ENCODE results near the gene BOD1L2. TPM values are rescaled to one million over a fixed set of nuclear protein-coding genes. Genes with fewer than 3 reads are reported as not detected.

Gene BOD1L2
- total and polyA plus RNA-seq, 2 of the 13 experiments (the other 11 are each of a cell fraction or from before 2014, with no cell fraction given), result not detected

DNA sequence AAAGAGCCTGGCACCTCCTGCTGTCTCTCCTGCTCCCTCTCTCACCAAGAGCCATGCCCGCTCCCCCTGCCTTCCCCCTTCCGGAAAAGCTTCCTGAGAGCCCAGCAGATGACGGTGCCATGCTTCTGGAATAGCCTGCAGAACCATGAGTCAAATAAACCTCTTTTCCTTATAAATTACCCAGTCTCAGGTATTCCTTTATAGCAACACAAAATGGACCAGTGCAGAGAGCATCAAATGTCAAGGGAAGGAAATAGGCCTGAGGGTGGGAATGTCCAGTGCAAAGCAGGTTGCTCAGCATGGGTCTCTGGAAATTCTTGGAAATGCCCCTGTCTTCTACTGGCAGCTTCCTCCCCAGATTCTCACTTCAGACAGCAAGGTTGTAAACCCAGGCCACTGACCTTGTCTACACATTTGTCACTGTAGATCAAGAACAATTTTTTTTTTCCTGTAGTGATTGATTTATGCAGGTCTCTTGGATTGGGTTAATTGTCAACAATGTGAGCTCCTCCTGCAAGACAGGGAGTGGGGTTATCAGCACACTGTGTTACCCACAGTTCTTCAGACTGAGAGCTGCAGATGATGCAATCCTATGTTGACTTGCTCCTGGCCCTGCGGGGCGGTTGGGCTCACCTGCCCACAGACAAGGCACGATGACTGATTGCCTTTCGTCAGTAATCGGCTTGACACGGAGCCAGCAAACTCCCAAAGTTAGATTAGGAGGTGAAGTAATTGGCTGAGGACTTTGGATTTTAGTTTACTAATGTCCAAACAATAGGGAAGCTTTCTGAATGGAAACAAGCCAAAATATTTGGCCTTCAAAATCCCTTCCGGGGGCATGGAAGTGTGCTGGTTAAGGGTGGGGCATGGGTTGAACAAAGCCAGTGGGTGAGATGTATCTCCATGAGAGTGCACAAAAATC is 5.4 kb upstream of the BOD1L2 start (continued):
- TF ChIP-seq, protein P1, sequence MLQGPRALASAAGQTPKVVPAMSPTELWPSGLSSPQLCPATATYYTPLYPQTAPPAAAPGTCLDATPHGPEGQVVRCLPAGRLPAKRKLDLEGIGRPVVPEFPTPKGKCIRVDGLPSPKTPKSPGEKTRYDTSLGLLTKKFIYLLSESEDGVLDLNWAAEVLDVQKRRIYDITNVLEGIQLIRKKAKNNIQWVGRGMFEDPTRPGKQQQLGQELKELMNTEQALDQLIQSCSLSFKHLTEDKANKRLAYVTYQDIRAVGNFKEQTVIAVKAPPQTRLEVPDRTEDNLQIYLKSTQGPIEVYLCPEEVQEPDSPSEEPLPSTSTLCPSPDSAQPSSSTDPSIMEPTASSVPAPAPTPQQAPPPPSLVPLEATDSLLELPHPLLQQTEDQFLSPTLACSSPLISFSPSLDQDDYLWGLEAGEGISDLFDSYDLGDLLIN (CRISPR knock-in tag; IDR thresholded peaks at IDR 0.05; ENCODE audit: borderline replicate concordance), result no peak
- TF ChIP-seq, protein P2, sequence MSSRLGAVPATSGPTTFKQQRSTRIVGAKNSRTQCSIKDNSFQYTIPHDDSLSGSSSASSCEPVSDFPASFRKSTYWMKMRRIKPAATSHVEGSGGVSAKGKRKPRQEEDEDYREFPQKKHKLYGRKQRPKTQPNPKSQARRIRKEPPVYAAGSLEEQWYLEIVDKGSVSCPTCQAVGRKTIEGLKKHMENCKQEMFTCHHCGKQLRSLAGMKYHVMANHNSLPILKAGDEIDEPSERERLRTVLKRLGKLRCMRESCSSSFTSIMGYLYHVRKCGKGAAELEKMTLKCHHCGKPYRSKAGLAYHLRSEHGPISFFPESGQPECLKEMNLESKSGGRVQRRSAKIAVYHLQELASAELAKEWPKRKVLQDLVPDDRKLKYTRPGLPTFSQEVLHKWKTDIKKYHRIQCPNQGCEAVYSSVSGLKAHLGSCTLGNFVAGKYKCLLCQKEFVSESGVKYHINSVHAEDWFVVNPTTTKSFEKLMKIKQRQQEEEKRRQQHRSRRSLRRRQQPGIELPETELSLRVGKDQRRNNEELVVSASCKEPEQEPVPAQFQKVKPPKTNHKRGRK (CRISPR knock-in tag; IDR thresholded peaks at IDR 0.05), result no peak
- TF ChIP-seq, protein P3, sequence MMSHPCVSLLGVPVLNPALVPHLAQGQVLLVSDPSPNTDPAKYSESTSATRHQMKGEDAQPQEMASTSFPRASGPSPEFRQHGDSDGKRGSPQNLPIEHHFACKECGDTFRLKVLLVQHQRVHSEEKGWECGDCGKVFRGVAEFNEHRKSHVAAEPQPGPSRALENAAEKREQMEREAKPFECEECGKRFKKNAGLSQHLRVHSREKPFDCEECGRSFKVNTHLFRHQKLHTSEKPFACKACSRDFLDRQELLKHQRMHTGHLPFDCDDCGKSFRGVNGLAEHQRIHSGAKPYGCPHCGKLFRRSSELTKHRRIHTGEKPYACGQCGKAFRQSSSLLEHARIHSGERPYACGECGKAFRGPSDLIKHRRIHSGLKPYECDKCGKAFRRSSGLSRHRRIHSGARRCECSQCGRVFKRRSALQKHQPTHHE (CRISPR knock-in tag; IDR thresholded peaks at IDR 0.05; ENCODE audit: borderline replicate concordance), result peak; percentile 41; the same call in 1 of the 2 replicates
- TF ChIP-seq SPEN (CRISPR knock-in tag; IDR thresholded peaks at IDR 0.05; ENCODE audit: low read depth) (peak; percentile 68; the same call in 1 of the 2 replicates), ZNF607 (CRISPR knock-in tag; IDR thresholded peaks at IDR 0.05; ENCODE audit: borderline replicate concordance) (no peak), FOXK1 (CRISPR knock-in tag; IDR thresholded peaks at IDR 0.05; ENCODE audit: borderline replicate concordance, low read depth) (peak; percentile 75; the same call in 1 of the 2 replicates), CBX1 (IDR thresholded peaks at IDR 0.05; ENCODE audit: low read depth) (no peak), THAP11 (CRISPR knock-in tag; IDR thresholded peaks at IDR 0.05) (peak; percentile 64), PCBP2 (optimal IDR thresholded peaks at IDR 0.05; ENCODE audit: low read depth, low read length, poor library complexity, severe bottlenecking) (no peak), RBM39 (IDR thresholded peaks at IDR 0.05; ENCODE audit: low read depth, low read length, poor library complexity, severe bottlenecking) (no peak), NCOA2 (CRISPR knock-in tag; IDR thresholded peaks at IDR 0.05) (peak; percentile 66), ZNF20 (CRISPR knock-in tag; IDR thresholded peaks at IDR 0.05) (no peak), ADNP (CRISPR knock-in tag; IDR thresholded peaks at IDR 0.05) (no peak), MAFG (CRISPR knock-in tag; IDR thresholded peaks at IDR 0.05) (no peak)
- TF ChIP-seq, protein P4, sequence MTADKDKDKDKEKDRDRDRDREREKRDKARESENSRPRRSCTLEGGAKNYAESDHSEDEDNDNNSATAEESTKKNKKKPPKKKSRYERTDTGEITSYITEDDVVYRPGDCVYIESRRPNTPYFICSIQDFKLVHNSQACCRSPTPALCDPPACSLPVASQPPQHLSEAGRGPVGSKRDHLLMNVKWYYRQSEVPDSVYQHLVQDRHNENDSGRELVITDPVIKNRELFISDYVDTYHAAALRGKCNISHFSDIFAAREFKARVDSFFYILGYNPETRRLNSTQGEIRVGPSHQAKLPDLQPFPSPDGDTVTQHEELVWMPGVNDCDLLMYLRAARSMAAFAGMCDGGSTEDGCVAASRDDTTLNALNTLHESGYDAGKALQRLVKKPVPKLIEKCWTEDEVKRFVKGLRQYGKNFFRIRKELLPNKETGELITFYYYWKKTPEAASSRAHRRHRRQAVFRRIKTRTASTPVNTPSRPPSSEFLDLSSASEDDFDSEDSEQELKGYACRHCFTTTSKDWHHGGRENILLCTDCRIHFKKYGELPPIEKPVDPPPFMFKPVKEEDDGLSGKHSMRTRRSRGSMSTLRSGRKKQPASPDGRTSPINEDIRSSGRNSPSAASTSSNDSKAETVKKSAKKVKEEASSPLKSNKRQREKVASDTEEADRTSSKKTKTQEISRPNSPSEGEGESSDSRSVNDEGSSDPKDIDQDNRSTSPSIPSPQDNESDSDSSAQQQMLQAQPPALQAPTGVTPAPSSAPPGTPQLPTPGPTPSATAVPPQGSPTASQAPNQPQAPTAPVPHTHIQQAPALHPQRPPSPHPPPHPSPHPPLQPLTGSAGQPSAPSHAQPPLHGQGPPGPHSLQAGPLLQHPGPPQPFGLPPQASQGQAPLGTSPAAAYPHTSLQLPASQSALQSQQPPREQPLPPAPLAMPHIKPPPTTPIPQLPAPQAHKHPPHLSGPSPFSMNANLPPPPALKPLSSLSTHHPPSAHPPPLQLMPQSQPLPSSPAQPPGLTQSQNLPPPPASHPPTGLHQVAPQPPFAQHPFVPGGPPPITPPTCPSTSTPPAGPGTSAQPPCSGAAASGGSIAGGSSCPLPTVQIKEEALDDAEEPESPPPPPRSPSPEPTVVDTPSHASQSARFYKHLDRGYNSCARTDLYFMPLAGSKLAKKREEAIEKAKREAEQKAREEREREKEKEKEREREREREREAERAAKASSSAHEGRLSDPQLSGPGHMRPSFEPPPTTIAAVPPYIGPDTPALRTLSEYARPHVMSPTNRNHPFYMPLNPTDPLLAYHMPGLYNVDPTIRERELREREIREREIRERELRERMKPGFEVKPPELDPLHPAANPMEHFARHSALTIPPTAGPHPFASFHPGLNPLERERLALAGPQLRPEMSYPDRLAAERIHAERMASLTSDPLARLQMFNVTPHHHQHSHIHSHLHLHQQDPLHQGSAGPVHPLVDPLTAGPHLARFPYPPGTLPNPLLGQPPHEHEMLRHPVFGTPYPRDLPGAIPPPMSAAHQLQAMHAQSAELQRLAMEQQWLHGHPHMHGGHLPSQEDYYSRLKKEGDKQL (CRISPR knock-in tag; IDR thresholded peaks at IDR 0.05; ENCODE audit: low read depth), result peak; percentile 70; the same call in 1 of the 2 replicates
- TF ChIP-seq, protein P5, sequence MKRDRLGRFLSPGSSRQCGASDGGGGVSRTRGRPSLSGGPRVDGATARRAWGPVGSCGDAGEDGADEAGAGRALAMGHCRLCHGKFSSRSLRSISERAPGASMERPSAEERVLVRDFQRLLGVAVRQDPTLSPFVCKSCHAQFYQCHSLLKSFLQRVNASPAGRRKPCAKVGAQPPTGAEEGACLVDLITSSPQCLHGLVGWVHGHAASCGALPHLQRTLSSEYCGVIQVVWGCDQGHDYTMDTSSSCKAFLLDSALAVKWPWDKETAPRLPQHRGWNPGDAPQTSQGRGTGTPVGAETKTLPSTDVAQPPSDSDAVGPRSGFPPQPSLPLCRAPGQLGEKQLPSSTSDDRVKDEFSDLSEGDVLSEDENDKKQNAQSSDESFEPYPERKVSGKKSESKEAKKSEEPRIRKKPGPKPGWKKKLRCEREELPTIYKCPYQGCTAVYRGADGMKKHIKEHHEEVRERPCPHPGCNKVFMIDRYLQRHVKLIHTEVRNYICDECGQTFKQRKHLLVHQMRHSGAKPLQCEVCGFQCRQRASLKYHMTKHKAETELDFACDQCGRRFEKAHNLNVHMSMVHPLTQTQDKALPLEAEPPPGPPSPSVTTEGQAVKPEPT (CRISPR knock-in tag; IDR thresholded peaks at IDR 0.05; ENCODE audit: low read depth), result no peak
